Neutrophil (primary cell): ENCODE results near the gene GBE1.

ENCODE experiments used
- H3K27ac ChIP-seq: fragments of 200-600 bp; sonication (generic); 2 replicates; pipeline ENCODE4 v1.5.1; 2016; ENCODE audit warnings: mild to moderate bottlenecking, moderate library complexity
- H3K27me3 ChIP-seq: fragments of 200-600 bp; sonication (generic); 2 replicates; pipeline ENCODE4 v1.6.0; 2016; ENCODE audit warnings: mild to moderate bottlenecking
- H3K36me3 ChIP-seq: fragments of 200-600 bp; sonication (generic); 2 replicates; pipeline ENCODE4 v1.5.1; 2017
- H3K4me1 ChIP-seq, 2 experiments: fragments of 200-600 bp in 1 of 2; sonication (generic) in 1 of 2; 1 replicate in 1 of 2; 2 replicates in 1 of 2; pipeline versions ENCODE4 v1.5.1 to v1.6.1; 2013 to 2016; ENCODE audit warnings: low read depth in 1 of 2, low read length in 1 of 2, mild to moderate bottlenecking in 1 of 2, moderate library complexity in 1 of 2; ENCODE audit not compliant: control insufficient read depth in 1 of 2, insufficient read depth in 1 of 2
- H3K4me3 ChIP-seq, 2 experiments: fragments of 200-600 bp in 1 of 2; sonication (generic) in 1 of 2; 1 replicate in 1 of 2; 2 replicates in 1 of 2; pipeline ENCODE4 v1.5.1; 2013 to 2016; ENCODE audit warnings: low read depth in 1 of 2, low read length in 1 of 2, mild to moderate bottlenecking in 1 of 2, moderate library complexity in 1 of 2
- H3K9me3 ChIP-seq: fragments of 200-600 bp; sonication (generic); 2 replicates; pipeline ENCODE4 v1.5.1; 2016
- CTCF ChIP-seq: fragments of 200-600 bp; sonication (generic); IDR thresholded peaks from 2 replicates; pipeline ENCODE4 v1.5.1; 2016; ENCODE audit warnings: antibody characterized with exemption

GBE1 gene

GRCh38 chr3:81463781-81464180 is 297.7 kb downstream of the GBE1 start:
- H3K27ac ChIP-seq = no peak overlapping the region
- H3K36me3 ChIP-seq = no peaks in the 10 kb centered on the region
- no peak overlapping the region for H3K4me3 ChIP-seq
- no peaks in the 10 kb centered on the region for H3K27me3 ChIP-seq
- TF ChIP-seq CTCF = no peak
- no peaks in the 10 kb centered on the region for H3K4me1 ChIP-seq
- no peaks in the 10 kb centered on the region for H3K9me3 ChIP-seq

- no peak for TF ChIP-seq CTCF
- Histone ChIP-seq H3K4me1 (no peaks in the 10 kb centered on the region), H3K36me3 (no peaks in the 10 kb centered on the region), H3K4me3 (no peak overlapping the region), H3K27me3 (no peaks in the 10 kb centered on the region), H3K9me3 (no peaks in the 10 kb centered on the region), H3K27ac (no peak overlapping the region)
Observed at GRCh38 chr3:81462921-81463320, 298.5 kb downstream of the GBE1 start.

- H3K4me3 ChIP-seq = no peak overlapping the region
- no peak overlapping the region for H3K27ac ChIP-seq
- no peaks in the 10 kb centered on the region for H3K4me1 ChIP-seq
- no peaks in the 10 kb centered on the region for H3K36me3 ChIP-seq
- no peaks in the 10 kb centered on the region for H3K9me3 ChIP-seq
- TF ChIP-seq CTCF = no peak
- H3K27me3 ChIP-seq = no peaks in the 10 kb centered on the region
Observed at GRCh38 chr3:81459733-81460132, 301.7 kb downstream of the GBE1 start.

- Histone ChIP-seq H3K36me3 (no peaks in the 10 kb centered on the region), H3K27ac (no peak overlapping the region), H3K27me3 (no peaks in the 10 kb centered on the region), H3K4me1 (no peaks in the 10 kb centered on the region), H3K9me3 (no peaks in the 10 kb centered on the region), H3K4me3 (no peak overlapping the region)
- TF ChIP-seq CTCF = no peak
Observed at GRCh38 chr3:81452418-81452817, 309.0 kb downstream of the GBE1 start.

GRCh38 chr3:81451611-81452010 is 309.8 kb downstream of the GBE1 start:
- H3K4me1 ChIP-seq = no peaks in the 10 kb centered on the region
- no peaks in the 10 kb centered on the region for H3K27me3 ChIP-seq
- no peaks in the 10 kb centered on the region for H3K36me3 ChIP-seq
- no peak overlapping the region for H3K27ac ChIP-seq
- H3K4me3 ChIP-seq = no peak overlapping the region
- no peak for TF ChIP-seq CTCF
- H3K9me3 ChIP-seq = no peaks in the 10 kb centered on the region

GRCh38 chr3:81451140-81451539 is 310.3 kb downstream of the GBE1 start:
- H3K4me3 ChIP-seq = no peak overlapping the region
- no peaks in the 10 kb centered on the region for H3K36me3 ChIP-seq
- H3K27ac ChIP-seq = no peak overlapping the region
- no peaks in the 10 kb centered on the region for H3K27me3 ChIP-seq
- H3K4me1 ChIP-seq = no peaks in the 10 kb centered on the region
- H3K9me3 ChIP-seq = no peaks in the 10 kb centered on the region
- no peak for TF ChIP-seq CTCF
